ENCODE measurements around the gene NRP2. TPM values are rescaled to one million over a fixed set of nuclear protein-coding genes. Genes with fewer than 3 reads are reported as not detected.
A peak's percentile ranks its signal among the peaks of the same experiment; 100 is the strongest.

NRP2 gene
- total and polyA plus RNA-seq, 2 of the 13 experiments (the other 11 are each of a cell fraction or from before 2014, with no cell fraction given), result 0.65 to 1.4 TPM

DNA sequence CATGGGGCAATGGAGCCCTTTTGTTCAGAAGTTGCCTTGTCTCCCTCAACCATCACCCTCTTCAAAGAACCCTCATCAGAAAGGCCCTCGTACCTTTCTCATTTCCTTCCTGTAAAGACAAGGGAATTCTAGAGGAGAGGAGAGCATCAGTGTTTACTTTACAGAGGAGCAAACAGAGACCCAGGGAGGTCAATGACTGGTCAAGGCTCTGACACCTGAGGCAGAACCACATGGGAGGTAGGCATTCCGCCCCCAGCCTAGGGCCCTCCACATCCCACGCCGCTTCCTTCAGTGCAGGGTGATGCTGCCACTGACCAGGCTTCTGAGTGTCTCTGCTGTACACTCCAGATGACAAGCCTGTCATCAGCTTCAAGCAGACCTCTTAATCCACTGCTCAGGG is 104.7 kb downstream of the NRP2 start (continued):
- TF ChIP-seq RBM22 (optimal IDR thresholded peaks at IDR 0.05; ENCODE audit: low read length) (no peak), MEIS2 (CRISPR knock-in tag; IDR thresholded peaks at IDR 0.05) (no peak), FOXP1 (IDR thresholded peaks at IDR 0.05) (no peak), FOXP1 (CRISPR knock-in tag; IDR thresholded peaks at IDR 0.05) (0 out of 2 replicates have a peak, but pooled peaks have one; percentile 30), PHF21A (CRISPR knock-in tag; IDR thresholded peaks at IDR 0.05) (0 out of 2 replicates have a peak, but pooled peaks have one; percentile 37), TGIF2 (CRISPR knock-in tag; IDR thresholded peaks at IDR 0.05) (no peak), RBM39 (IDR thresholded peaks at IDR 0.05; ENCODE audit: low read depth, low read length, poor library complexity, severe bottlenecking) (no peak), RARA (CRISPR knock-in tag; IDR thresholded peaks at IDR 0.05) (peak; percentile 99), SMARCC2 (IDR thresholded peaks at IDR 0.05) (no peak), SOX5 (CRISPR knock-in tag; IDR thresholded peaks at IDR 0.05; ENCODE audit: borderline replicate concordance) (peak; percentile 72; the same call in 1 of the 2 replicates), SP4 (CRISPR knock-in tag; IDR thresholded peaks at IDR 0.05) (no peak), ZNF788 (CRISPR knock-in tag; IDR thresholded peaks at IDR 0.05; ENCODE audit: borderline replicate concordance) (peak; percentile 52; the same call in 1 of the 2 replicates), EP300 (IDR thresholded peaks at IDR 0.05; ENCODE audit: low read depth in 2 of 2, low read length in 2 of 2) (peak in 1 of 2 experiments; percentile 70; a peak in 2 of 4 replicates), EP300 (CRISPR knock-in tag; IDR thresholded peaks at IDR 0.05; ENCODE audit: borderline replicate concordance) (no peak), PPARG (CRISPR knock-in tag; conservative IDR thresholded peaks at IDR 0.05) (no peak), TEAD2 (CRISPR knock-in tag; IDR thresholded peaks at IDR 0.05) (no peak), ZSCAN25 (CRISPR knock-in tag; IDR thresholded peaks at IDR 0.05) (peak; percentile 49; the same call in 1 of the 2 replicates)
- TF ChIP-seq, protein P1, sequence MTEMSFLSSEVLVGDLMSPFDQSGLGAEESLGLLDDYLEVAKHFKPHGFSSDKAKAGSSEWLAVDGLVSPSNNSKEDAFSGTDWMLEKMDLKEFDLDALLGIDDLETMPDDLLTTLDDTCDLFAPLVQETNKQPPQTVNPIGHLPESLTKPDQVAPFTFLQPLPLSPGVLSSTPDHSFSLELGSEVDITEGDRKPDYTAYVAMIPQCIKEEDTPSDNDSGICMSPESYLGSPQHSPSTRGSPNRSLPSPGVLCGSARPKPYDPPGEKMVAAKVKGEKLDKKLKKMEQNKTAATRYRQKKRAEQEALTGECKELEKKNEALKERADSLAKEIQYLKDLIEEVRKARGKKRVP (CRISPR knock-in tag; IDR thresholded peaks at IDR 0.05), result no peak
- TF ChIP-seq, protein P2, sequence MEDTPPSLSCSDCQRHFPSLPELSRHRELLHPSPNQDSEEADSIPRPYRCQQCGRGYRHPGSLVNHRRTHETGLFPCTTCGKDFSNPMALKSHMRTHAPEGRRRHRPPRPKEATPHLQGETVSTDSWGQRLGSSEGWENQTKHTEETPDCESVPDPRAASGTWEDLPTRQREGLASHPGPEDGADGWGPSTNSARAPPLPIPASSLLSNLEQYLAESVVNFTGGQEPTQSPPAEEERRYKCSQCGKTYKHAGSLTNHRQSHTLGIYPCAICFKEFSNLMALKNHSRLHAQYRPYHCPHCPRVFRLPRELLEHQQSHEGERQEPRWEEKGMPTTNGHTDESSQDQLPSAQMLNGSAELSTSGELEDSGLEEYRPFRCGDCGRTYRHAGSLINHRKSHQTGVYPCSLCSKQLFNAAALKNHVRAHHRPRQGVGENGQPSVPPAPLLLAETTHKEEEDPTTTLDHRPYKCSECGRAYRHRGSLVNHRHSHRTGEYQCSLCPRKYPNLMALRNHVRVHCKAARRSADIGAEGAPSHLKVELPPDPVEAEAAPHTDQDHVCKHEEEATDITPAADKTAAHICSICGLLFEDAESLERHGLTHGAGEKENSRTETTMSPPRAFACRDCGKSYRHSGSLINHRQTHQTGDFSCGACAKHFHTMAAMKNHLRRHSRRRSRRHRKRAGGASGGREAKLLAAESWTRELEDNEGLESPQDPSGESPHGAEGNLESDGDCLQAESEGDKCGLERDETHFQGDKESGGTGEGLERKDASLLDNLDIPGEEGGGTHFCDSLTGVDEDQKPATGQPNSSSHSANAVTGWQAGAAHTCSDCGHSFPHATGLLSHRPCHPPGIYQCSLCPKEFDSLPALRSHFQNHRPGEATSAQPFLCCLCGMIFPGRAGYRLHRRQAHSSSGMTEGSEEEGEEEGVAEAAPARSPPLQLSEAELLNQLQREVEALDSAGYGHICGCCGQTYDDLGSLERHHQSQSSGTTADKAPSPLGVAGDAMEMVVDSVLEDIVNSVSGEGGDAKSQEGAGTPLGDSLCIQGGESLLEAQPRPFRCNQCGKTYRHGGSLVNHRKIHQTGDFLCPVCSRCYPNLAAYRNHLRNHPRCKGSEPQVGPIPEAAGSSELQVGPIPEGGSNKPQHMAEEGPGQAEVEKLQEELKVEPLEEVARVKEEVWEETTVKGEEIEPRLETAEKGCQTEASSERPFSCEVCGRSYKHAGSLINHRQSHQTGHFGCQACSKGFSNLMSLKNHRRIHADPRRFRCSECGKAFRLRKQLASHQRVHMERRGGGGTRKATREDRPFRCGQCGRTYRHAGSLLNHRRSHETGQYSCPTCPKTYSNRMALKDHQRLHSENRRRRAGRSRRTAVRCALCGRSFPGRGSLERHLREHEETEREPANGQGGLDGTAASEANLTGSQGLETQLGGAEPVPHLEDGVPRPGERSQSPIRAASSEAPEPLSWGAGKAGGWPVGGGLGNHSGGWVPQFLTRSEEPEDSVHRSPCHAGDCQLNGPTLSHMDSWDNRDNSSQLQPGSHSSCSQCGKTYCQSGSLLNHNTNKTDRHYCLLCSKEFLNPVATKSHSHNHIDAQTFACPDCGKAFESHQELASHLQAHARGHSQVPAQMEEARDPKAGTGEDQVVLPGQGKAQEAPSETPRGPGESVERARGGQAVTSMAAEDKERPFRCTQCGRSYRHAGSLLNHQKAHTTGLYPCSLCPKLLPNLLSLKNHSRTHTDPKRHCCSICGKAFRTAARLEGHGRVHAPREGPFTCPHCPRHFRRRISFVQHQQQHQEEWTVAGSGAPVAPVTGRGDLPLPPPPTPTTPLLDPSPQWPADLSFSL (CRISPR knock-in tag; IDR thresholded peaks at IDR 0.05), result no peak
- TF ChIP-seq, protein P3, sequence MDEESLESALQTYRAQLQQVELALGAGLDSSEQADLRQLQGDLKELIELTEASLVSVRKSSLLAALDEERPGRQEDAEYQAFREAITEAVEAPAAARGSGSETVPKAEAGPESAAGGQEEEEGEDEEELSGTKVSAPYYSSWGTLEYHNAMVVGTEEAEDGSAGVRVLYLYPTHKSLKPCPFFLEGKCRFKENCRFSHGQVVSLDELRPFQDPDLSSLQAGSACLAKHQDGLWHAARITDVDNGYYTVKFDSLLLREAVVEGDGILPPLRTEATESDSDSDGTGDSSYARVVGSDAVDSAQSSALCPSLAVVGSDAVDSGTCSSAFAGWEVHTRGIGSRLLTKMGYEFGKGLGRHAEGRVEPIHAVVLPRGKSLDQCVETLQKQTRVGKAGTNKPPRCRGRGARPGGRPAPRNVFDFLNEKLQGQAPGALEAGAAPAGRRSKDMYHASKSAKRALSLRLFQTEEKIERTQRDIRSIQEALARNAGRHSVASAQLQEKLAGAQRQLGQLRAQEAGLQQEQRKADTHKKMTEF (CRISPR knock-in tag; IDR thresholded peaks at IDR 0.05), result no peak
- TF ChIP-seq, protein P4, sequence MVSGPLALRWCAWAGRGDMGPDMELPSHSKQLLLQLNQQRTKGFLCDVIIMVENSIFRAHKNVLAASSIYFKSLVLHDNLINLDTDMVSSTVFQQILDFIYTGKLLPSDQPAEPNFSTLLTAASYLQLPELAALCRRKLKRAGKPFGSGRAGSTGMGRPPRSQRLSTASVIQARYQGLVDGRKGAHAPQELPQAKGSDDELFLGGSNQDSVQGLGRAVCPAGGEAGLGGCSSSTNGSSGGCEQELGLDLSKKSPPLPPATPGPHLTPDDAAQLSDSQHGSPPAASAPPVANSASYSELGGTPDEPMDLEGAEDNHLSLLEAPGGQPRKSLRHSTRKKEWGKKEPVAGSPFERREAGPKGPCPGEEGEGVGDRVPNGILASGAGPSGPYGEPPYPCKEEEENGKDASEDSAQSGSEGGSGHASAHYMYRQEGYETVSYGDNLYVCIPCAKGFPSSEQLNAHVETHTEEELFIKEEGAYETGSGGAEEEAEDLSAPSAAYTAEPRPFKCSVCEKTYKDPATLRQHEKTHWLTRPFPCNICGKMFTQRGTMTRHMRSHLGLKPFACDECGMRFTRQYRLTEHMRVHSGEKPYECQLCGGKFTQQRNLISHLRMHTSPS (CRISPR knock-in tag; IDR thresholded peaks at IDR 0.05; ENCODE audit: low read depth), result 0 out of 2 replicates have a peak, but pooled peaks have one; percentile 34
